NOMO-1 treated with dmso at 0.1 percent for 144 hours (cell line): Measurements from ENCODE around the gene PPP1R1C.
"Not testable (repeated sequence)": the region's sequence is repeated elsewhere in the genome, so short reads cannot be mapped to it uniquely, and the experiment has no call there.

ENCODE experiments used
- DNase-seq: peaks from one replicate; lab custom pipeline; 2025; ENCODE audit not compliant: unreplicated experiment; lab: John Stamatoyannopoulos, UW

PPP1R1C gene

GRCh38 chr2:181985632-181986205 lies at the start of gene PPP1R1C:
PPP1R1C (plus strand) TSS chr2:181985853; CDS start chr2:181986111, 258 bp downstream.
- DNase-seq, result no peak

GRCh38 chr2:181937473-181937872 lies 48.2 kb upstream of the PPP1R1C start:
- peak; percentile 51 for DNase-seq

GRCh38 chr2:181943411-181944124 lies 42.1 kb upstream of the PPP1R1C start:
- no peak for DNase-seq

- DNase-seq, result no peak
Observed at GRCh38 chr2:181944164-181944913, 41.3 kb upstream of the PPP1R1C start.

- DNase-seq, result no peak
Observed at GRCh38 chr2:181944914-181945291, 40.8 kb upstream of the PPP1R1C start.

DNA sequence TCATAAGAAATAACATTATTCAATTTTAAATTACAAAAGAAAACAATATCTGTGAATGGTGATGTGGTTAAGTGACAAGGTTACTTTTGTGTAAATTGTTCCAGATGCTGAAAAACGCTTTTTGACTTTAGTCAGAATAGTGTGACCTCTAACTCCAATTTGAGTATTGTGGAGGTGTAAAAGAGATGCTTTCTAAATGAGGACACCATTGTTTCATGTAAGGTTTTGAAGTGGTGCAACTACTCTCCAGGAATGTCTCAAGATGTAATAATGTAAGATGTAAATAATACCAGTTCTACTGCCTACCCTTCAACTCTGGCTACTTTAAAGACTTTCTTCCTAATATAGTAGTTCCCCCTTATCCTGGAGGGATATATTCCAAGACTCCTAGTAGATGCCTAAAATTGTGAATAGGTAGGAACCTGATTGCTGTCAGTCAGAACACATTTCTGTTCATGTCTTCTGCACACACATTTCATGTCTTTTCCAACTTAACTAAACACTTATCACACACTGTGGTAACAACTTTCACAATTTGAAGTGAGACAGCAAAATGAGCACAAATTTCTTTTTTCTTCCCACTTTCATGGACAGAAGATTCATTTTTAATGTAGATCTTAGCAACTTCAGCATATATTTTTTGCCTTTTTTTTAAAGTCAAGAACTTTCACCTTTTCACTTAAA lies 39.1 kb upstream of the PPP1R1C start:
- DNase-seq, result no peak

DNA sequence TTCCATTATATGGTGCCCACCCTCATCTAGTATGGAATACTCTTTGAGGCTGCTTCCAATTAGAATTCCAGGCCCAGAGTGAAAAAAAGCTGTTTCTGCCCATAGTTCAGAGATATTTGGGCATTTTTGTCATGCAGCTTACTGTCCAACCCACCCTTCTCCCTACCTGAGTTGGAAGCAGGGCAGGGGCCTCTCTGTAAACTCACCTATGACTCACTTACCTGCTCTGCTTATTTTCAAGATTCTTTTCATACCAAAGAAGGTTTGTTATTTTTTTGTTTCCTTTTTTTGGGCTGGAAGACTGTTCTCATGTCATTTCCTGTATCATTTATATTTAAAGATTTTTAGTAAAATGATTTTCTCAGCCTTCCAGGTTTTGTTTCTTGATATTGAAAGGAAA lies 38.4 kb upstream of the PPP1R1C start:
- no peak for DNase-seq

DNA sequence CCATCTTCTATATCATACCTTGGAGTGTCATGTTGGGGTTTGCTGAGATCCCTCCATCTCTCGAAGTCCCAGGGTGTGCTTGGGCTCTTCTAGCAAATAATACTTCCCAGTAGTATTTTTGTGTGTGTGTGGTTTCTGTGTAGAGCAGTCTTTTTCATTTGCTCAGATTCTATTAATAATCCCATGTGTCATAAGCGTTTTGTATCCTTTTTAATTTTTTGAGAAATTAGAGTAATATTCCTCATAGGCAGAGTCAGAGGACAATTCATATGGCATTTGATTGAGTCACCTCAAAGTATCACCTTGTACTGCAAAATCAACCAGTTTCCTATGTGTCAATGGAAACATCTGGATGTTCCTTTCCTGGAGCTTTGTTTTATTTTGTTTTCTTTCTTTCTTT lies 37.4 kb upstream of the PPP1R1C start:
- no peak for DNase-seq

GRCh38 chr2:181949047-181949446 lies 36.6 kb upstream of the PPP1R1C start:
- no peak for DNase-seq

DNA sequence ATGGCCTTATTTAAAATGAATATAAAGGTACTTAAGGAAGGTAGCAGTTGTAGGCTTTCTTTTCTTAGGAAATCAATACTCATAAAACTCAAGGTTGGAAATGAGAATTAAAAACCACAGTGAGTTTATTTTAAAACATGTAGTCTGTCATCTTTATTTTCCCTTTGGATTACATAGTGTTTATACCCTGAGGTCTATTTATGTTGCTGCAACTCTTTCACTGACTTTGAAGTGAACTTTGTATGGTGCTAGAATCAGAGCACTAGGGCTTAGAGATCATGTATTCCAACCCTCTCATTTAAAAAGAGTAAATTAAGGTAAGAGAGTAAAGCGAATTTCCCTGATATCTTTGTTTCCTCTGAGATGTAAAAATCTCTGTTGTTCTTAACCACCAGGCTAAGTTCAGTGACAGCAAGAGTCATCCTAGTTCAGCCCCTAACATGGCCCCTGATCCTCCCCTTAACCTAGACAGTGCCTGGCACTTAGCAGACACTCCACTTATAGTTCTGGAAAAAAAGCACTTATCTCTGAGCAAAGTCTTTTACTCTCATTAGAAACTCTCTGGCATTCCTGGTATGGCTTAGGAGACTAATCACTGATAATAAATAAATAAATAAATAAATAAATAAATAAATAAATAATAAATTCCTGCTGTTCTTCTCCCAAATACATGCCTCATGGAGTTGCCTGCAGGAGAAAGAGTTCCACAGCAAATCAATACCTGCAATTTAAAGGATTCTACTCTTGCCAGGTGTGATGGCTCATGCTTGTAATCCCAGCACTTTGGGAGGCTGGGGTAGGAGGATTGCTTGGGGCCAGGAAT lies 33.0 kb upstream of the PPP1R1C start:
- DNase-seq, result no peak

GRCh38 chr2:181953881-181954537 lies 31.6 kb upstream of the PPP1R1C start:
- DNase-seq, result peak; percentile 33

GRCh38 chr2:181954538-181954883 lies 31.1 kb upstream of the PPP1R1C start:
- no peak for DNase-seq

DNA sequence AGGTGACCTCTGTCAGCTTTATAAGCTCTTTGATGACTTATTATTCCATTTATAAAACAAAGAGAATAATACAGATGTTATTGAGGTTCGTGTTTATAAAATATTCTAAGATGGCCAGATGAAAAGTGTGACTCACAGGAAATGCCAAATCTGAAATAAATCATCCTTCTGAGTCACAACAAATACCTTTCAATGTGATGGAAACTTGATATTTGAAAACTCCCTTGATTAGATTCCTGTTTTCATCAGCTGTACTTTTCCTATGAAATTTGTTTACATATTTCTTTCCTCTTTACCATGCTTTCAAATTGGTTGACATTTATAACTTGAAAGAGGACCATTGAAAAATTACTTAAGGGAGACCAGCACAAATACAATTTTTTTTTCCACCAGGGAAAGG lies 30.6 kb upstream of the PPP1R1C start:
- DNase-seq, result no peak

DNA sequence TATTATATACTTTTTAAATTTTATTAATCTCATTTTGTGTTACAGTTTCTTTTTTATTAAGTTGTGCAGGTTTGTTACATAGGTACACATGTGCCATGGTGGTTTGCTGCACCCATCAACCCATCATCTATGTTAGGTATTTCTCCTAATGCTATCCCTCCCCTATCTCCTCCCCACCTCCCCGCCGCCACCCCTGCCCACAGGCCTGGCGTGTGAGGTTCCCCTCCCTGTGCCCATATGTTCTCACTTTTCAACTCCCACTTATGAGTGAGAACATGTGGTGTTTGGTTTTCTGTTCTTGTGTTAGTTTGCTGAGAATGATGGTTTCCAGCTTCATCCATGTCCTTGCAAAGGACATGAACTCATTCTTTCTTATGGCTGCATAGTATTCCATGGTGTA lies 29.8 kb upstream of the PPP1R1C start:
- DNase-seq, result not testable (repeated sequence)

- DNase-seq, result no peak
Observed at GRCh38 chr2:181957668-181958067, 28.0 kb upstream of the PPP1R1C start.

DNA sequence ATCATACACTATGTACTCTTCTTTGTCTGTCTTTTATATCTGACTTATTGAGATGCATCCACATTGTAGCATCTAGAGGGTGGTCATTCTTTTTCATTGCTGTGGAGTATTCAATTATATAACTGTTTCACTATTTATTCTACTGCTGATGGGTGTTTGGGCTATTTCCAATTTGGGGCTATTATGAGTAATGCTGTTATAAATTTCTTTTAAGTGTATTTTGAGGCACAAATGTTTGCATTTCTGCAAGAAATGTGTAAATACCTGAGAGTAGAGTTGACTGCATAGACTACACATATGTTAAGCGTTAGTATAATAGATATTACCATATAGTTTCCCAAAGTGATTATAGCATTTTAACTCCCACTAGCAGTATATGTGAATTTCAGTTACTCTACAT lies 26.9 kb upstream of the PPP1R1C start:
- no peak for DNase-seq

DNA sequence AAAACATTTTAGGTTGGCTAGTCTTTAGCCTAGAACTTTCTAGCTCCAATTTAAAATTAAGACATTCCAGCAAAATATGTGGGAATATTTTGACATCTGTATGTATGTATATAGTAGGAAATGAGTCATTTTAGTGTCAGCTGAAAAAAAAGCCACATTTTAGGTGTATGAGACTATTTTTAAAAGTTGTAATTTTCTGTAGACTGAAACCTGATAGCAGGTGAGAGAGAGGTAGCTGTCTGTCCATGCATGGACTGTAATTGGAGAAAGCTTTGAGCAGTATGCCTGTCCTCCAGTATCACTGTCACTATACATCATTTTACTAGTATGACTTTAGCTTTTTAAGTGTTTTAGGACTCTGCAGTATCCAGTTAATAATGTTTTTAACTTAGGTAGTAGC lies 26.1 kb upstream of the PPP1R1C start:
- no peak for DNase-seq

DNA sequence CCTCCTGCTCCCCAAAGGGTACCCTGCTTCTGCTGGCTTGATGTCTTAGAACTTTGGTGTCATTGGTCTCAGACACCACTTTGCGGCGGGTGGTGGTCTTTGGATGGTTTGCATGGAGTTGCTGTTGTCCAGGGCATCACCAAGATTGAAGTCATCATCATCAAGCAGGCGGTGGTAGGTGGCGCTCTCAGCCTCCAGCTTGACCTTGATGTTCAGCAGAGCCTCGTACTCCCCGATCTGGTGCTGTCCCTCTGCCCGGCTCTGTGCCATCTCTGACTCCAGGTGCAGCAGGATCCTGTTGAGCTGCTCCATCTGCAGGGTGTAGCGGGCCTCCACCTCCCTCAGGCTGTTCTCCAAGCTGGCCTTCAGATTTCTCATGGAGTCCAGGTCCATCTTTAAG lies 24.5 kb upstream of the PPP1R1C start:
- DNase-seq, result not testable (repeated sequence)

GRCh38 chr2:181962142-181962541 lies 23.5 kb upstream of the PPP1R1C start:
- DNase-seq, result no peak

DNA sequence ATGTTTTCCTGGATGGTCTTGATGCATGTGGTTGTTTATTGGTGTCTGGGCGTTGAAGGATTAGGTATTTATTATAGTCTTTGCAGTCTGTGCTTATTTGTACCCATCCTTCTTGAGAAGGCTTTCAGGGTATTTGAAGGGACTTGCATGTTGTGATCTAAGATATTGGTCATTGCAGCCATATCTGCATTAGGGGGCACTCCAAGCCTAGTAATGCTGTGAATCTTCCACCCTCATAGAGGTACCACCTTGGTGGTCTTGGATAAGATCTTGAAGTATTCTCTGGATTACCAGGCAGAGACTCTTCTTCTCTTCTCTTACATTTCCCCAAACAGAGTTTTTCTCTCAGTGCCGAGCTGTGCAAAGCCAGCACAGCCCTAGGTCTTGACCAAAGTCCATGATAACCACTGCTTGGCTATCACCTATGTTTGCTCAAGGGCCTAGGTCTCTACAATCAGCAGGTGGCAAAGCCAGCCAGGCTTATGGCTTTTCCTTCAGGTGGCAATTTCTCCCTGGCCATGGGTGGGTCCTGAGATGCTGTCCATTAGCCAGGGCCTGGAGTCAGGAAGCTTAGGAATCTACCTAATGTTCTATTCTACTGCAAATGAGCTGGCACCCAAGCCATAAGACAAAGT lies 15.4 kb upstream of the PPP1R1C start:
- no peak for DNase-seq
